ENCODE measurements around the gene IGSF22. TPM values are rescaled to one million over a fixed set of nuclear protein-coding genes. Genes with fewer than 3 reads are reported as not detected.

Gene IGSF22
- under 0.01 and 0.23 TPM in 2 replicates for total RNA-seq (ENCODE audit: low replicate concordance)

DNA sequence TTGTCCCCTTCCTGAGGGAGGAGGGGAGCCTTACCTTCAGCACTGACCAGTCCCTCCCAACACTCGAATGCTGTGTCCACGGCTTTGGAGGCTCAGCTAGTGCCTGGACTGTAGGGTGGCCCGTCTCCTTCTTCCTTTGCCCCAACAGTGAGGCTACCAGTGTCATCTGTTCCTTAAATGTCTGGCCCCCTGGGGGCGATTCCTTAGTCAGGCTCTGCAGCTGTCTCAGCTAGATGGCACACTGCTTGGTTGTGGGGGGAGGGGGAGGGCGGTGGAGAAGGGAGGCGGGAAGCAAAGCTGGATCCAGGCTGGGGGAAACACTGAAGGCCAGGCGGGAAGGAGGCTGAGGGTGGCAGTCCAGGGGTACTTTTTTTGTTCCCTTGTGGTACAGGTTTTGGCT is at the start of gene IGSF22:
Gene IGSF22 (minus strand): TSS at position 149 of the 400 bp plus-strand sequence. CDS start 1,952 bp downstream, outside the sequence.

DNA sequence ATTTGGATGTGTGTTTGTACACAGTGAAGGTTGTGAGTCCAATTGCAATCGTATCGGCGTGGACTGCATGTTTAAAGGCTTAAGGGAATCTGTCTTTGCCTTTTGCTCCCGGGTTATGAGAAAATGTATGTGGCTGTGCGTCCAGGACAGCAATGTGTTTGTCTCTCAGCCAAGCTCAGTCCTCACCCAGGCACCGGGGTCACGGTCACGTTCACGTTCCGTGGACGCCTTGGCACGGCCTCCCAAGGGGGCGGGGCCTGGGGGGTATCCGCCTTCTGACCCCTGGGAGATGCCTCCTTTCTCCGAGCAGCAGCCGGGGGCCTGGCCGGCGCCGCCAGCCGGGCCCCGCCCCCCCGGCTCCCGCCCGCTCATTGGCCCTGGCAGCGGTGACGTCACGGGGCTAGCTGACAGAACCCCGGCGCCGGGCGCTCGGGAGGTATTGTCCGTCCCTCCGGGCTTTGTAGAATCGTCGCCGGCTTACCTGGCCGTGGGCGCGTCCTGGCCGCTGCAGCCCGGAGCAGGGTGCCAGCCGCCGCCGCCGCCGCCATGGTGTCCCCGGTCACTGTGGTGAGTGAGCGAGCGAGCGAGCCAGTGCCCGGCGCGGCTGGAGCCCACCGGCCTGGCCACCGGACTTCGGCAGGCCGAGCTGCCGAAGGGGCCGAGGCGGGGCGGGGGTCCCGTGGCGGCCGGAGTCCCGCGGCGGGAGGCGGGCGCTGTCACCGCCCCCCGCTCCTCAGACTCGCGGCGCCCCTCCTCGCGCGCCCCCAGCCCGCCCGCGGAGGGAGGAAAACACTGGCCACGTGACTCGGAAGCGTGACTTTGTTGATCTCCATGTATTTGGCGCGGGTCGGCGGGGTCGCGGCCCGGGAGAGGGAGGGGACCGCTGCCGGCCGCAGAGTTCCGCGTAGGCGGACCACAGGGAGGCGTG is 27.4 kb downstream of the IGSF22 start, which contains the start of gene TMEM86A:
Gene TMEM86A (plus strand): TSS at position 439 of the 928 bp plus-strand sequence. CDS start 108 bp downstream, at position 547.

Other genes starting within 250 kb of the IGSF22 start
- gene TSG101, start 199.2 kb downstream of the IGSF22 start, total RNA-seq (ENCODE audit: low replicate concordance): 53.7 and 56.7 TPM in 2 replicates
- gene UEVLD, start 137.5 kb downstream of the IGSF22 start, total RNA-seq (ENCODE audit: low replicate concordance): 14.4 and 18.6 TPM in 2 replicates
- 1.4 and 1.8 TPM in 2 replicates for gene MISFA, start 126.4 kb downstream of the IGSF22 start, total RNA-seq (ENCODE audit: low replicate concordance)
- gene SPTY2D1, start 91.8 kb downstream of the IGSF22 start, total RNA-seq (ENCODE audit: low replicate concordance): 6.9 and 13.8 TPM in 2 replicates
- gene TMEM86A, start 27.4 kb downstream of the IGSF22 start, total RNA-seq (ENCODE audit: low replicate concordance): 0.47 and 0.68 TPM in 2 replicates
- gene PTPN5, start 65.6 kb upstream of the IGSF22 start, total RNA-seq (ENCODE audit: low replicate concordance): not detected in 2 replicates
- not detected in 2 replicates for gene MRGPRX1, start 213.2 kb upstream of the IGSF22 start, total RNA-seq (ENCODE audit: low replicate concordance)